Body of pancreas (tissue), 4 donors: ENCODE measurements around the gene NLGN1. TPM values are rescaled to one million over a fixed set of nuclear protein-coding genes. Genes with fewer than 3 reads are reported as not detected.

Experiments used
- ATAC-seq: fragments of 150-250 bp; one replicate; pipeline ENCODE4 v1.9.1; 2016
- DNase-seq, 4 donors: peaks; one replicate each; pipeline ENCODE4 v3.0.0-alpha.2; 2019
- H3K27ac ChIP-seq, 4 donors: fragments of 200-600 bp; sonication (generic); 1 replicate in 3 of 4; 2 replicates in 1 of 4; pipeline versions ENCODE4 v1.5.1 to v1.6.1; 2016 to 2019; ENCODE audit warnings: mild to moderate bottlenecking in 1 of 4, mixed read lengths in 1 of 4, moderate library complexity in 1 of 4
- H3K27me3 ChIP-seq, 2 donors: fragments of 200-600 bp; sonication (generic); one replicate each; pipeline ENCODE4 v1.6.0; 2016; ENCODE audit warnings: mild to moderate bottlenecking in 1 of 2
- H3K36me3 ChIP-seq, 2 donors: fragments of 200-600 bp; sonication (generic); replicated peaks in 1 of 2; 2 replicates each; pipeline ENCODE4 v1.5.1; 2016; ENCODE audit warnings: low read depth in 2 of 2; ENCODE audit not compliant: insufficient read depth in 1 of 2
- H3K4me1 ChIP-seq: fragments of 200-600 bp; sonication (generic); one replicate; pipeline ENCODE4 v1.6.0; 2016
- H3K4me3 ChIP-seq, 2 donors: fragments of 200-600 bp; sonication (generic); 1 replicate in 1 of 2; 2 replicates in 1 of 2; pipeline ENCODE4 v1.5.1; 2016 to 2019
- H3K9me3 ChIP-seq, 3 donors: fragments of 200-600 bp; sonication (generic); 1 replicate in 2 of 3; 2 replicates in 1 of 3; pipeline ENCODE4 v1.5.1; 2016
- POLR2A ChIP-seq, 3 donors: fragments of 450-650 bp; IDR thresholded peaks; one replicate each; pipeline ENCODE4 v1.6.1; 2016; ENCODE audit warnings: antibody characterized with exemption in 3 of 3, mild to moderate bottlenecking in 2 of 3
- WGBS, 2 donors: methylation state at CpG; one replicate each; pipeline ENCODE4 v1.1.5; 2017; 5-methylcytosine and 5-hydroxymethylcytosine counted together
- intact Hi-C: fragments of 100-400 bp; cut with DNase I; formaldehyde crosslinking; loops from one replicate; pipeline ENCODE4 v1.15.1; 2023
- total RNA-seq, 2 donors: library from RNA; depleted of rRNA; stranded (reverse); fragments of >200 nt; gene quantifications; one replicate each; pipeline ENCODE4 v1.1.0, GENCODE V29; 2016
- TF ChIP-seq, protein P1 (sequence below), 7 experiments: fragments of 450-650 bp in 4 of 7; fragments of 200-600 bp in 3 of 7; sonication (generic) in 3 of 7; IDR thresholded peaks; one replicate each; pipeline ENCODE4 v1.5.1; 2016 to 2019; ENCODE audit warnings: antibody characterized with exemption in 7 of 7

Gene NLGN1
- total RNA-seq, 2 donors from 2014 or later, result 0.52 to 1.3 TPM

DNA sequence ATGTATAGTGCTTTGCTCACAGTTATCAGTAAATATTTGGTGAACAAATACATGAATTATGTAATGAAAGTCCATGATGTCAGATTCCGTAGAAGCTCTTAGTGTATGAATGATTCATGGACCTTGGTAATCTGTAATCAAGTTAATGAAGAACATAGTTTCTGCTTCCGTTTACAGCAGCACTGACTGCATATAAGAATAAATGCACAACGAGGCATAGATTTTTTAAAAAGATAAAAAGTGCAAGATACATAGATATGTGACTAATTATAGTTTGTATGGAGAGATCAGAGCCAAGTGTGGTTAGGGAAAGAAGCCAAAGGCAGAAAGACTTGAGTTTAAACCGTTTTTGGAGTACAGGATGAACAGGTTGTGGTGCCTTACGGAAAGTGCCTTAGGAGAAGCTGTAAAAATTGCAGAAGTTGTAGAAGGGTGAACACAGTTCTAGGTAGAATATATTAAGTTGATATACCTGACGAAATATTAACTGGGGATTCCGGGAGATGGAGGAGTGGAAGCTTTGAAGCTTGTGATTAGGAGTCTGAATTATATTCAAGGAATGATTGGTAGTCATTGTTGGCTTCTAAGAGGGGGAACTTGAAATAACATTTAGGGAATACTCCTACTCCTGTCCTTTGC is 293.1 kb downstream of the NLGN1 start:
- Histone ChIP-seq H3K9me3 (no peaks in the 10 kb centered on the region), H3K36me3 (no peaks in the 10 kb centered on the region), H3K27me3 (no peaks in the 10 kb centered on the region), H3K4me3 (no peak overlapping the region), H3K27ac (no peak overlapping the region), H3K4me1 (peaks cover 6% of the 10 kb centered on the region)
- intact Hi-C loops, result no loop called here
- DNase-seq (no peak), ATAC-seq (no peak)
- TF ChIP-seq POLR2A (IDR thresholded peaks at IDR 0.05), result no peak
- TF ChIP-seq, protein P1, sequence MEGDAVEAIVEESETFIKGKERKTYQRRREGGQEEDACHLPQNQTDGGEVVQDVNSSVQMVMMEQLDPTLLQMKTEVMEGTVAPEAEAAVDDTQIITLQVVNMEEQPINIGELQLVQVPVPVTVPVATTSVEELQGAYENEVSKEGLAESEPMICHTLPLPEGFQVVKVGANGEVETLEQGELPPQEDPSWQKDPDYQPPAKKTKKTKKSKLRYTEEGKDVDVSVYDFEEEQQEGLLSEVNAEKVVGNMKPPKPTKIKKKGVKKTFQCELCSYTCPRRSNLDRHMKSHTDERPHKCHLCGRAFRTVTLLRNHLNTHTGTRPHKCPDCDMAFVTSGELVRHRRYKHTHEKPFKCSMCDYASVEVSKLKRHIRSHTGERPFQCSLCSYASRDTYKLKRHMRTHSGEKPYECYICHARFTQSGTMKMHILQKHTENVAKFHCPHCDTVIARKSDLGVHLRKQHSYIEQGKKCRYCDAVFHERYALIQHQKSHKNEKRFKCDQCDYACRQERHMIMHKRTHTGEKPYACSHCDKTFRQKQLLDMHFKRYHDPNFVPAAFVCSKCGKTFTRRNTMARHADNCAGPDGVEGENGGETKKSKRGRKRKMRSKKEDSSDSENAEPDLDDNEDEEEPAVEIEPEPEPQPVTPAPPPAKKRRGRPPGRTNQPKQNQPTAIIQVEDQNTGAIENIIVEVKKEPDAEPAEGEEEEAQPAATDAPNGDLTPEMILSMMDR (IDR thresholded peaks at IDR 0.05), result no peak
- WGBS, 2 donors, result 25% methylated on average over 7 of the region's 7 CpGs

DNA sequence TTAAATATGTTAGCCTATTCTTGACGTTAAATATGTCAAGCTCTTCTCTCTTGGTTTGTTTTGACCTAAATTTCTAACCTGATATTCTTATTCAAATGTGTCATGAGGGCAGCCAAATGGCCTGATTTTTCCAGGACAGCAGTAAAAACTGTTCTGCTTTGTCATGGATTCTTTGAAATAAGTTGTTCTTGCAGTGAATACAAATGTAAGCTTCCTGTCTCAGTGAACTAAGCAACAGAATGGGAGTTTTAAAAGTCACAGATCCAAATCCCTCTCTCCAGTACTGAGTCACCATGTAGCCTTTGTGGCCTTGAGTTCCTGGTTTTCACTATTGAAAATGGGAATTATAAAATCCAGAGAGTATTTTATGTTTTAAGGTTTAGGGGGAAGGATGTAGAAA is 301.8 kb downstream of the NLGN1 start:
- TF ChIP-seq, protein P1 (IDR thresholded peaks at IDR 0.05), result no peak
- TF ChIP-seq POLR2A (IDR thresholded peaks at IDR 0.05), result no peak
- 67 to 77% methylated on average over 1 of the region's 1 CpG for WGBS, 2 donors
- Histone ChIP-seq H3K4me3 (no peak overlapping the region), H3K27me3 (no peaks in the 10 kb centered on the region), H3K9me3 (no peaks in the 10 kb centered on the region), H3K36me3 (no peaks in the 10 kb centered on the region), H3K4me1 (no peaks in the 10 kb centered on the region), H3K27ac (no peak overlapping the region)
- ATAC-seq (no peak), DNase-seq (no peak)
- intact Hi-C loops, result no loop called here

DNA sequence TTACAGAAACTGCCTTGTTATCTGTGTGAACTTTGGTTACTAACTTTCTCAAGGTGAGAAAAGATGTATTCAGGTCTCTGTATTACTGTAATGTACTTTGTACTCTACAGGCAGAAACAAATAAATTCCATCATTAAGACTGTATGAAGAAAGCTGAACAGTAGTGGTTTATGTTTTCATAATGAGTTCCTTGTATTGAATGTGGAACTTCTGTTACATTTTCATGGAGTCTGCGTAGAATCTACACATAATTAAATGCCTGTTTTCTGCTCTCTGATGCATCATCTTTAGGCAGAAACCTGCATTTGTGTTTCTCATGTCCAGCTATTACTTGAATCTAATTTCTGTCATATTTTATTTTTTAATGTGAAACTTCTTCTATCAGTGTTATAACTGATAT is 302.8 kb downstream of the NLGN1 start:
- no peak for DNase-seq
- Histone ChIP-seq H3K27me3 (no peaks in the 10 kb centered on the region), H3K9me3 (no peaks in the 10 kb centered on the region), H3K4me3 (no peak overlapping the region), H3K36me3 (no peaks in the 10 kb centered on the region), H3K4me1 (no peaks in the 10 kb centered on the region), H3K27ac (no peak overlapping the region)
- WGBS, 2 donors, result 90 to 93% methylated on average over 1 of the region's 1 CpG
- intact Hi-C loops, result no loop called here
- no peak for TF ChIP-seq POLR2A (IDR thresholded peaks at IDR 0.05)
- TF ChIP-seq, protein P1 (IDR thresholded peaks at IDR 0.05), result no peak
- no peak for ATAC-seq

DNA sequence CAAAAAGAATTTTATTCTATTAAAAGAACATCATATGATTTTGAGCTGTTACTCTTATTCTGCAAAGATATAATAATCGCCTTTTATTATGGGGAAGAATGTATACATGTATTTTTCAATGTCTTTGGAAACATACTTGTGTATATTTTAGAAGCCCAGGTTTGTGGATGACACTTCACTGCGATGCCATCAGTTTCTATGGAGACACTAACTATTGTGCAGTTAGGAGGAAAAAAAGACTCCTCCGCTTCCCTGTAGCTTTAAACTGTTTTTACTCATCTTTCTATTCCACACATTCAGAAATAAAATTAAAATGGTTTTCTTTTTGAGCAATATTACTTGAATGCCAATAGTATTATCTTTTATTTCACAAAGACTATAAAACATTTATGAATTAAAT is 305.0 kb downstream of the NLGN1 start:
- no peak for TF ChIP-seq POLR2A (IDR thresholded peaks at IDR 0.05)
- TF ChIP-seq, protein P1 (IDR thresholded peaks at IDR 0.05), result no peak
- H3K27me3 ChIP-seq, result no peaks in the 10 kb centered on the region
- no peak overlapping the region for H3K27ac ChIP-seq
- no peaks in the 10 kb centered on the region for H3K9me3 ChIP-seq
- 82% methylated on average over 3 of the region's 3 CpGs for WGBS, 2 donors
- DNase-seq (no peak), ATAC-seq (no peak)
- intact Hi-C loops, result no loop called here
- no peaks in the 10 kb centered on the region for H3K4me1 ChIP-seq
- H3K36me3 ChIP-seq, result no peaks in the 10 kb centered on the region
- H3K4me3 ChIP-seq, result no peak overlapping the region

DNA sequence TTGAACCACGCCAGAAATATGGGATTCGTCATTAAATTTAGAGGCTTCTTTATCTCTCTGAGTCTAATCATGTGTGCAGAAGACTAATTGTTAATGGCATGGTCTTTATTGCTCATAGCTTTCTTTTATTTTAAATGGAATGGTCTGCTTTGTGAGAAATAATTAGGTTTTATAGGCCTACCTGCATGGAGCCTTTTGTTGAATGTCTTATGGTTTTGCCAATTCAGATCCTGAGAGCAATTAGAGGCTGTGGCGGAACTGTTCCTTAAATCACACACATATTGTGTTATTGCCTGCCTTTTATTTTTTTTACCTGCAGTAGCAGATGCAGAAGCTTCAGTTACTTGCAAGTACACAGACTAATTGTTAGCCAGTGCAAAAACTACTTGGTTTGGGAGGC is 306.2 kb downstream of the NLGN1 start:
- 70 to 73% methylated on average over 3 of the region's 3 CpGs for WGBS, 2 donors
- H3K4me1 ChIP-seq, result no peaks in the 10 kb centered on the region

More for the DNA sequence above, 306.2 kb downstream of the NLGN1 start:
- intact Hi-C loops, result no loop called here
- Histone ChIP-seq H3K27ac (no peak overlapping the region), H3K4me3 (no peak overlapping the region), H3K9me3 (no peaks in the 10 kb centered on the region), H3K27me3 (no peaks in the 10 kb centered on the region), H3K36me3 (no peaks in the 10 kb centered on the region)
- no peak for ATAC-seq
- DNase-seq, result no peak
- TF ChIP-seq, protein P1 (IDR thresholded peaks at IDR 0.05), result no peak
- TF ChIP-seq POLR2A (IDR thresholded peaks at IDR 0.05), result no peak
